HepG2 (cell line): ENCODE measurements around the gene GPC6.

Experiments
- EP300 ChIP-seq, 3 experiments: sonication (generic) in 1 of 3; formaldehyde crosslinking in 1 of 3; IDR thresholded peaks; 2 replicates each; pipeline versions ENCODE4 v1.5.1 to v1.6.1; 2011 to 2020; ENCODE audit warnings: low read depth in 2 of 3, low read length in 2 of 3, borderline replicate concordance in 1 of 3, improper control_type of control experiment in 1 of 3, mild to moderate bottlenecking in 1 of 3, missing genetic modification reagents in 1 of 3, moderate library complexity in 1 of 3
- GTF2F1 ChIP-seq: fragments of 150-350 bp; IDR thresholded peaks from 2 replicates; pipeline ENCODE4 v1.6.1; 2014; ENCODE audit warnings: low read length
- MYC ChIP-seq: sonication (generic); formaldehyde crosslinking; IDR thresholded peaks from 2 replicates; pipeline ENCODE4 v1.9.0; 2021; ENCODE audit warnings: missing genetic modification reagents, borderline replicate concordance
- ZNF33A ChIP-seq: sonication (generic); formaldehyde crosslinking; IDR thresholded peaks from 2 replicates; pipeline ENCODE4 v1.5.1; 2020; ENCODE audit warnings: missing genetic modification reagents, mild to moderate bottlenecking, moderate library complexity, borderline replicate concordance

- TF ChIP-seq ZNF33A (no peak), GTF2F1 (no peak), MYC (CRISPR knock-in tag) (no peak), EP300 (IDR thresholded peaks at IDR 0.05; ENCODE audit: low read depth in 2 of 2, low read length in 2 of 2) (no peak), EP300 (CRISPR knock-in tag; IDR thresholded peaks at IDR 0.05; ENCODE audit: borderline replicate concordance) (no peak)
Observed at GRCh38 chr13:93338906-93339305, 112.3 kb downstream of the GPC6 start.
